A549 (cell line): ENCODE measurements around the gene TTC13. TPM values are rescaled to one million over a fixed set of nuclear protein-coding genes. Genes with fewer than 3 reads are reported as not detected.

ENCODE experiments used
- ATAC-seq, 2 experiments: fragments of 200-7000 bp in 1 of 2; fragments of >200 bp in 1 of 2; cut with Nextera tagmentation in 1 of 2; cut with Tn5 transposase in 1 of 2; 3 replicates each; pipeline versions ENCODE4 v1.8.0 to v1.9.1; 2018 to 2020; ENCODE audit warnings: mild to moderate bottlenecking in 1 of 2, moderate library complexity in 1 of 2
- CTCF ChIA-PET: fragments of 300-600 bp; sonication (Branson Sonifier 250); formaldehyde crosslinking; extraction: SDS; loops from one replicate; lab custom pipeline; 2021; ENCODE audit warnings: antibody characterized with exemption, inconsistent platforms; lab: Yijun Ruan, JAX
- POLR2A ChIA-PET: fragments of 350-600 bp; formaldehyde crosslinking; extraction: SDS; loops from one replicate; lab custom pipeline; 2021; ENCODE audit warnings: antibody characterized with exemption, inconsistent platforms; lab: Yijun Ruan, JAX
- DNase-seq, 2 experiments: peaks; one replicate each; pipeline versions ENCODE4 v3.0.0 to v3.0.0-alpha.2; 2011 to 2016; ENCODE audit warnings: low read depth in 1 of 2, low spot score in 1 of 2
- FAIRE-seq: peaks from 2 replicates; lab custom pipeline; 2011; peaks lifted over from hg19 to GRCh38; lab: Jason Lieb, UNC
- H3K27ac ChIP-seq, 2 experiments: fragments of >200 bp; sonication (Bioruptor Twin); formaldehyde crosslinking; 3 replicates each; pipeline ENCODE4 v1.5.1; 2016 to 2017
- H3K4me1 ChIP-seq: fragments of >200 bp; sonication (Bioruptor Twin); formaldehyde crosslinking; 3 replicates; pipeline ENCODE4 v1.6.1; 2016
- H3K4me2 ChIP-seq: fragments of >200 bp; sonication (Bioruptor Twin); formaldehyde crosslinking; 3 replicates; pipeline ENCODE4 v1.6.1; 2016
- H3K4me3 ChIP-seq: fragments of >200 bp; sonication (Bioruptor Twin); formaldehyde crosslinking; 3 replicates; pipeline ENCODE4 v1.5.1; 2016
- H3K9me3 ChIP-seq: fragments of >200 bp; sonication (Bioruptor Twin); formaldehyde crosslinking; 3 replicates; pipeline ENCODE4 v1.6.1; 2016
- BHLHE40 ChIP-seq: IDR thresholded peaks from 2 replicates; pipeline ENCODE4 v1.6.1; 2012; ENCODE audit warnings: low read depth, low read length, inconsistent platforms
- CBX2 ChIP-seq: fragments of 200-600 bp; sonication (generic); IDR thresholded peaks from 2 replicates; pipeline ENCODE4 v1.6.1; 2016; ENCODE audit warnings: low read depth, mild to moderate bottlenecking, borderline replicate concordance
- EHF ChIP-seq: fragments of 250-450 bp; sonication (Bioruptor Pico); IDR thresholded peaks from 2 replicates; pipeline ENCODE4 v1.5.0; 2020; ENCODE audit warnings: mild to moderate bottlenecking
- EHMT2 ChIP-seq: fragments of 200-600 bp; sonication (generic); IDR thresholded peaks from 2 replicates; pipeline ENCODE4 v1.6.1; 2016; ENCODE audit warnings: antibody characterized with exemption, low read depth, mild to moderate bottlenecking, moderate library complexity
- ESRRA ChIP-seq: fragments of 150-350 bp; IDR thresholded peaks from 2 replicates; pipeline ENCODE4 v1.6.1; 2014; ENCODE audit warnings: mild to moderate bottlenecking, low read length, borderline replicate concordance
- FOSB ChIP-seq: fragments of 250-450 bp; sonication (Bioruptor Pico); IDR thresholded peaks from 2 replicates; pipeline ENCODE4 v1.5.0; 2020; ENCODE audit warnings: mild to moderate bottlenecking, moderate library complexity
- FOXS1 ChIP-seq: fragments of 250-450 bp; sonication (Bioruptor Pico); IDR thresholded peaks from 2 replicates; pipeline ENCODE4 v1.5.0; 2020; ENCODE audit warnings: mild to moderate bottlenecking, moderate library complexity
- GATA3 ChIP-seq: IDR thresholded peaks from 2 replicates; pipeline ENCODE4 v1.6.1; 2012; ENCODE audit warnings: borderline replicate concordance
- HOXA7 ChIP-seq: fragments of 250-450 bp; sonication (Bioruptor Pico); IDR thresholded peaks from 2 replicates; pipeline ENCODE4 v1.5.0; 2020; ENCODE audit warnings: mild to moderate bottlenecking, moderate library complexity
- JUNB ChIP-seq: fragments of >200 bp; sonication (Bioruptor Twin); formaldehyde crosslinking; IDR thresholded peaks from 2 replicates; pipeline ENCODE4 v1.6.1; 2016
- KDM1A ChIP-seq: fragments of 200-600 bp; sonication (generic); IDR thresholded peaks from 2 replicates; pipeline ENCODE4 v1.6.1; 2016; ENCODE audit warnings: low read depth, mild to moderate bottlenecking
- KDM5A ChIP-seq: fragments of 200-600 bp; sonication (generic); IDR thresholded peaks from 2 replicates; pipeline ENCODE4 v1.6.1; 2016; ENCODE audit warnings: antibody characterized with exemption, mild to moderate bottlenecking
- MAFK ChIP-seq: fragments of 450-650 bp; IDR thresholded peaks from 2 replicates; pipeline ENCODE4 v1.6.1; 2014; ENCODE audit not compliant: partially characterized antibody
- MYC ChIP-seq: IDR thresholded peaks from 2 replicates; pipeline ENCODE4 v1.6.1; 2012; ENCODE audit warnings: mild to moderate bottlenecking, inconsistent platforms, low read length, improper control_type of control experiment, borderline replicate concordance
- NPAS2 ChIP-seq: fragments of 250-450 bp; sonication (Bioruptor Pico); IDR thresholded peaks from 2 replicates; pipeline ENCODE4 v1.8.0; 2022; ENCODE audit warnings: mild to moderate bottlenecking, moderate library complexity, borderline replicate concordance
- NR3C1 ChIP-seq: fragments of >200 bp; sonication (Bioruptor Twin); formaldehyde crosslinking; IDR thresholded peaks from 3 replicates; pipeline ENCODE4 v1.6.1; 2017
- PHF8 ChIP-seq: fragments of 200-600 bp; sonication (generic); IDR thresholded peaks from 2 replicates; pipeline ENCODE4 v1.6.1; 2016; ENCODE audit warnings: low read depth, mild to moderate bottlenecking, antibody characterized with exemption, moderate library complexity, borderline replicate concordance
- RARB ChIP-seq: fragments of 250-450 bp; sonication (Bioruptor Pico); IDR thresholded peaks from 2 replicates; pipeline ENCODE4 v1.8.0; 2021; ENCODE audit warnings: mild to moderate bottlenecking, moderate library complexity
- RCOR1 ChIP-seq: fragments of 150-350 bp; IDR thresholded peaks from 2 replicates; pipeline ENCODE4 v1.6.1; 2014; ENCODE audit warnings: antibody characterized with exemption, low read length, low read depth
- RFX5 ChIP-seq: fragments of 450-650 bp; IDR thresholded peaks from 2 replicates; pipeline ENCODE4 v1.7.1; 2014; ENCODE audit warnings: antibody characterized with exemption, mild to moderate bottlenecking, moderate library complexity
- RNF2 ChIP-seq: fragments of 200-600 bp; sonication (generic); IDR thresholded peaks from 2 replicates; pipeline ENCODE4 v1.6.1; 2016; ENCODE audit warnings: low read depth, mild to moderate bottlenecking, antibody characterized with exemption, moderate library complexity, borderline replicate concordance
- SREBF2 ChIP-seq: fragments of 450-650 bp; IDR thresholded peaks from 2 replicates; pipeline ENCODE4 v1.6.1; 2014; ENCODE audit warnings: mild to moderate bottlenecking, moderate library complexity
- TFCP2L1 ChIP-seq: fragments of 250-450 bp; sonication (Bioruptor Pico); IDR thresholded peaks from 2 replicates; pipeline ENCODE4 v1.5.0; 2021; ENCODE audit warnings: mild to moderate bottlenecking
- ZC3H11A ChIP-seq: fragments of 450-650 bp; IDR thresholded peaks from 2 replicates; pipeline ENCODE4 v1.6.1; 2014; ENCODE audit warnings: antibody characterized with exemption, mild to moderate bottlenecking
- ZNF302 ChIP-seq: fragments of 250-450 bp; sonication (Bioruptor Pico); IDR thresholded peaks from 2 replicates; pipeline ENCODE4 v1.9.0; 2021; ENCODE audit warnings: inconsistent platforms, mild to moderate bottlenecking, moderate library complexity
- ZSCAN20 ChIP-seq: fragments of 250-450 bp; sonication (Bioruptor Pico); IDR thresholded peaks from 2 replicates; pipeline ENCODE4 v1.8.0; 2022; ENCODE audit warnings: mild to moderate bottlenecking, moderate library complexity
- WGBS: methylation state at CpG from one replicate; pipeline ENCODE4 v1.1.6; 2017; ENCODE audit errors: missing lambda C conversion rate; 5-methylcytosine and 5-hydroxymethylcytosine counted together
- polyA plus RNA-seq, 4 experiments: library from polyadenylated mRNA; depleted of rRNA in 3 of 4; stranded (reverse); fragments of >200 nt; fragmentation: RNase III in 1 of 4; extraction: RNeasy Plus Mini Kit Qiagen cat#74134 plus additional on column Dnase treatment in 1 of 4; gene quantifications; 2 replicates in 3 of 4; 3 replicates in 1 of 4; pipeline ENCODE4 v1.2.3, GENCODE V29; 2011 to 2017
- TF ChIP-seq, protein P1 (sequence below): fragments of >200 bp; sonication (Bioruptor Twin); formaldehyde crosslinking; IDR thresholded peaks from 3 replicates; pipeline ENCODE4 v1.5.1; 2016
- TF ChIP-seq, protein P2 (sequence below): IDR thresholded peaks from 2 replicates; pipeline ENCODE4 v1.6.1; 2012
- TF ChIP-seq, protein P3 (sequence below): fragments of 250-450 bp; sonication (Bioruptor Pico); IDR thresholded peaks from 2 replicates; pipeline ENCODE4 v1.5.0; 2021; ENCODE audit warnings: mild to moderate bottlenecking, moderate library complexity, borderline replicate concordance
- TF ChIP-seq, protein P4 (sequence below): IDR thresholded peaks from 2 replicates; pipeline ENCODE4 v1.6.1; 2012; ENCODE audit warnings: low read depth, borderline replicate concordance

Gene TTC13
- polyA plus RNA-seq, 2 of the 4 experiments (the other 2 are of a cell fraction), result 12.5 to 22.7 TPM

DNA sequence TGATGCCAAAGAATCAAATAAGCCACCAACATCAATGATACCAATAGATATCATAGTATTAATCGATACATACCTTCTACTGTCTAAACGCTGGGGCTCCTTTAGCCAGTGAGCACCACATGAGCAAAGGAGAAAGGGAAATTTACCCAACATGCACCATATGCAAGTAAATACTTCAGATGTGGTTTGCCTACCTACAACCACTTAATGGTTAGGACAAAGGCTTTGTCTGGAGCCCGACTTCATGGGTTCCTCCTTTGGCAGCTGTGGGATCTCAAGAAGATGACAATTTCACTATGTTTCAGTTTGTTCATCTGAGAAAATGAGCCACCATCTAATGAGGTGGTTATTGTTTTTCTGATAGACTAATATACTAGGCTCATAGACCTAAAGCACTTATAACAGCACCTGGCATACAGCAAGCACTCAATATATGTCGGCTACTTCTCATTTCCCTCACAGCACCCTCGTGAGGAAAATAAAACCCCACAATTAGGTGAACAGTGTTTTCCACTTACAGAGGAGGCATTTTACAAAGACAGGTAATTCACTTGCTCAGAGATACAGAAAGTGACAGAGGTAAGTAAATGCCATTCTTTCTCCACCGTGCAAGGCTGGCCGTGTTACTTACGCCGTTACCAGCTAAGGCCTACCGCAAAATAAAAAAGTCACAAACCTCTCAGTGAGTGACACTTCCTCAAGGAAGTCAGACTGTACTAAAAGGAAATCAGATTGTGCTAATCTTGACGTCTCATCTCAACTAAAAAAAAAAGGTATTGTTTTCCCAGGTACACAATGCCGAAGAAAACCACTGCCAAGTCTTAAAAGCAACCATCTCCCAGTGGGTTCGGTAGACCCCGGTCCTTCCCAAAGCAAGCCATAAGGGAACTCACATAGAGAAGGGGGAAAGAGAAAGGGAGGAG, 1.6 kb downstream of the TTC13 start:
- WGBS, result 76% methylated on average over 14 of the region's 14 CpGs
- H3K27ac ChIP-seq, result peak overlapping the region in 1 of 2 experiments; percentile 98; a peak in 5 of 6 replicates
- H3K4me1 ChIP-seq, result peaks cover 19% of the 10 kb centered on the region
- H3K4me3 ChIP-seq, result peak overlapping the region; percentile 77
- H3K9me3 ChIP-seq, result no peaks in the 10 kb centered on the region
- ChIA-PET CTCF (interaction anchor here (0.7 to 2.7 kb wide), 3 partner anchors 12 to 229 kb away, joined by 3 to 14 read pairs (median 4); no protein-coding TSS in a partner anchor), POLR2A (no interaction called here)
- peak overlapping the region; percentile 95 for H3K4me2 ChIP-seq
- no peak for ATAC-seq
- DNase-seq, result no peak
- FAIRE-seq, result no peak
- TF ChIP-seq SREBF2 (no peak), TFCP2L1 (no peak), EHMT2 (no peak), FOSB (CRISPR knock-in tag) (no peak), NPAS2 (CRISPR knock-in tag) (no peak), KDM1A (no peak), RARB (CRISPR knock-in tag) (no peak), FOXS1 (CRISPR knock-in tag) (no peak), HOXA7 (CRISPR knock-in tag) (no peak), PHF8 (no peak), RCOR1 (no peak), NR3C1 (no peak), CBX2 (no peak), ZSCAN20 (CRISPR knock-in tag) (no peak), ESRRA (no peak), ZNF302 (CRISPR knock-in tag) (no peak), RFX5 (no peak)
- TF ChIP-seq, protein P1, sequence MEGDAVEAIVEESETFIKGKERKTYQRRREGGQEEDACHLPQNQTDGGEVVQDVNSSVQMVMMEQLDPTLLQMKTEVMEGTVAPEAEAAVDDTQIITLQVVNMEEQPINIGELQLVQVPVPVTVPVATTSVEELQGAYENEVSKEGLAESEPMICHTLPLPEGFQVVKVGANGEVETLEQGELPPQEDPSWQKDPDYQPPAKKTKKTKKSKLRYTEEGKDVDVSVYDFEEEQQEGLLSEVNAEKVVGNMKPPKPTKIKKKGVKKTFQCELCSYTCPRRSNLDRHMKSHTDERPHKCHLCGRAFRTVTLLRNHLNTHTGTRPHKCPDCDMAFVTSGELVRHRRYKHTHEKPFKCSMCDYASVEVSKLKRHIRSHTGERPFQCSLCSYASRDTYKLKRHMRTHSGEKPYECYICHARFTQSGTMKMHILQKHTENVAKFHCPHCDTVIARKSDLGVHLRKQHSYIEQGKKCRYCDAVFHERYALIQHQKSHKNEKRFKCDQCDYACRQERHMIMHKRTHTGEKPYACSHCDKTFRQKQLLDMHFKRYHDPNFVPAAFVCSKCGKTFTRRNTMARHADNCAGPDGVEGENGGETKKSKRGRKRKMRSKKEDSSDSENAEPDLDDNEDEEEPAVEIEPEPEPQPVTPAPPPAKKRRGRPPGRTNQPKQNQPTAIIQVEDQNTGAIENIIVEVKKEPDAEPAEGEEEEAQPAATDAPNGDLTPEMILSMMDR, result no peak
- TF ChIP-seq, protein P2, sequence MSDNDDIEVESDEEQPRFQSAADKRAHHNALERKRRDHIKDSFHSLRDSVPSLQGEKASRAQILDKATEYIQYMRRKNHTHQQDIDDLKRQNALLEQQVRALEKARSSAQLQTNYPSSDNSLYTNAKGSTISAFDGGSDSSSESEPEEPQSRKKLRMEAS, result no peak

DNA sequence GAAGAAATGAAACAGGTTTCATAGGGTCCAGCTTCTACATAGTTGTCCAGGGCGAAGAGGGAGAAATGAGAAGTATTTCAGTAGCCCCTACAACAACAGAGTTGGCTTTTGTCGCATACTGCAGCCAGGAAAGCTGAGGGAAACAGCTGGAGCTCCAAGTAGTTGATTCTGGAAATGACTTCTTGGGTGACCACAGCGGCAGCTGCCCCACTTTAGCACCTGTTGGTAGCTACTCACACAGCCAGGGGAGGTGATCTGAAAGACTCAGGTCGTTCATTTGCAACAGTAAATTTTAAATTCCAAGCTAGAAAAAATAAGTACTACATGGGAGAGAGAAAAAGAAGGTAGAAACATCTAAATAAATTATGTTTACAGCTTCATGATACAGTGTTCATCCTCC, 2.3 kb downstream of the TTC13 start:
- ATAC-seq, result no peak
- FAIRE-seq, result no peak
- 97% methylated on average over 4 of the region's 4 CpGs for WGBS
- Histone ChIP-seq H3K4me2 (no peak overlapping the region), H3K4me3 (no peak overlapping the region), H3K4me1 (peaks cover 19% of the 10 kb centered on the region), H3K9me3 (no peaks in the 10 kb centered on the region), H3K27ac (no peak overlapping the region)
- CTCF ChIA-PET, result no interaction called here
- no peak for TF ChIP-seq KDM5A
- no peak for TF ChIP-seq KDM1A
- no peak for TF ChIP-seq RCOR1
- no peak for TF ChIP-seq FOSB (CRISPR knock-in tag)
- TF ChIP-seq ZNF302 (CRISPR knock-in tag), result no peak
- TF ChIP-seq MYC, result no peak
- no peak for TF ChIP-seq GATA3
- TF ChIP-seq MAFK, result no peak
- DNase-seq, result no peak
- POLR2A ChIA-PET, result no interaction called here

DNA sequence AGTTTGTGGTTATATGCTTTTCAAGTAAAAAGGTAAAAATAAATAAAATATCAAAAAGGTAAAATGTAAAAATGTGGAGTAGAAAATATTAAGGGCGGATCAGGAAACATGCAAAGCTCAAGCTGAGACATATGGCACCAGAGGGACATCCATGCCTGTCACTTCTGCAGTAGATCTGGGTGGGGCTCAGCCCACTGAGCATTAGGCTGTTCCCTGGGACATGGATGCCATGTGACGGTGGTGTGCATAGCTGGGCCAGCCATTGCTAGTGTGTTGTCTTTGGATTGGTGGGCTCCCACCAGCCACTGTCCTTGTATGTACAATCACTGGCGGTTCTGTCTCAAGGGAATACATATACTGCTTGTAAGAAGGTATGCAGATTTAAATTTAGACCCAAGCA, 3.0 kb downstream of the TTC13 start:
- CTCF ChIA-PET, result no interaction called here
- ATAC-seq, result no peak
- TF ChIP-seq NR3C1 (no peak), RNF2 (no peak), ZC3H11A (no peak), EHMT2 (no peak), BHLHE40 (no peak), FOSB (CRISPR knock-in tag) (no peak), MYC (no peak), JUNB (no peak), EHF (CRISPR knock-in tag) (no peak), RCOR1 (no peak)
- TF ChIP-seq, protein P2, result no peak
- TF ChIP-seq, protein P3, sequence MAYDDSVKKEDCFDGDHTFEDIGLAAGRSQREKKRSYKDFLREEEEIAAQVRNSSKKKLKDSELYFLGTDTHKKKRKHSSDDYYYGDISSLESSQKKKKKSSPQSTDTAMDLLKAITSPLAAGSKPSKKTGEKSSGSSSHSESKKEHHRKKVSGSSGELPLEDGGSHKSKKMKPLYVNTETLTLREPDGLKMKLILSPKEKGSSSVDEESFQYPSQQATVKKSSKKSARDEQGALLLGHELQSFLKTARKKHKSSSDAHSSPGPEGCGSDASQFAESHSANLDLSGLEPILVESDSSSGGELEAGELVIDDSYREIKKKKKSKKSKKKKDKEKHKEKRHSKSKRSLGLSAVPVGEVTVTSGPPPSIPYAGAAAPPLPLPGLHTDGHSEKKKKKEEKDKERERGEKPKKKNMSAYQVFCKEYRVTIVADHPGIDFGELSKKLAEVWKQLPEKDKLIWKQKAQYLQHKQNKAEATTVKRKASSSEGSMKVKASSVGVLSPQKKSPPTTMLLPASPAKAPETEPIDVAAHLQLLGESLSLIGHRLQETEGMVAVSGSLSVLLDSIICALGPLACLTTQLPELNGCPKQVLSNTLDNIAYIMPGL, result no peak
- TF ChIP-seq, protein P4, sequence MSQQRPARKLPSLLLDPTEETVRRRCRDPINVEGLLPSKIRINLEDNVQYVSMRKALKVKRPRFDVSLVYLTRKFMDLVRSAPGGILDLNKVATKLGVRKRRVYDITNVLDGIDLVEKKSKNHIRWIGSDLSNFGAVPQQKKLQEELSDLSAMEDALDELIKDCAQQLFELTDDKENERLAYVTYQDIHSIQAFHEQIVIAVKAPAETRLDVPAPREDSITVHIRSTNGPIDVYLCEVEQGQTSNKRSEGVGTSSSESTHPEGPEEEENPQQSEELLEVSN, result no peak

More for the DNA sequence above, 3.0 kb downstream of the TTC13 start:
- DNase-seq, result no peak
- Histone ChIP-seq H3K4me1 (peaks cover 16% of the 10 kb centered on the region), H3K4me2 (no peak overlapping the region), H3K9me3 (no peaks in the 10 kb centered on the region), H3K4me3 (no peak overlapping the region), H3K27ac (no peak overlapping the region)
- POLR2A ChIA-PET, result no interaction called here
- no peak for FAIRE-seq
- 79% methylated on average over 3 of the region's 3 CpGs for WGBS
